ENCODE measurements around the gene HS6ST3.

Gene HS6ST3

DNA sequence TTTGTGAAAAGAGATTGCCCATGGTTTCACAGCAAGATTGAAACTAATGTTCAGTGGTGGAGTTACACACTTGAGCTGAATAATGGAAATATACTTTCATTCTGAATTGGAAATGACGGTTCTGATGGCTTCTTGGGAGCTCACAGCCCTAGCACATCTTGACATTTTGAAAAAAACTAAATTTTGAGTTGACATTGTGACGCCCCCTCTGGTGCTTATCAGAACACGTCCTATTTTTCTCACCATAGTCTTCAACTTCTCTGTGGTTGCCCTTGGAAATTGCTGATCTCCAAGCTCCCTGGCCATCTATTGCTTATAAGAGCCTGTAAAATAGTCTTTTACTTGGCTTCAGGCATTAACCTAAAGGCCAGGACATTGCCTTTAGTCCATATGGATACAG lies 702.3 kb downstream of the HS6ST3 start:
- DNase-seq (ENCODE audit: low read depth in 2 of 2), result no peak

DNA sequence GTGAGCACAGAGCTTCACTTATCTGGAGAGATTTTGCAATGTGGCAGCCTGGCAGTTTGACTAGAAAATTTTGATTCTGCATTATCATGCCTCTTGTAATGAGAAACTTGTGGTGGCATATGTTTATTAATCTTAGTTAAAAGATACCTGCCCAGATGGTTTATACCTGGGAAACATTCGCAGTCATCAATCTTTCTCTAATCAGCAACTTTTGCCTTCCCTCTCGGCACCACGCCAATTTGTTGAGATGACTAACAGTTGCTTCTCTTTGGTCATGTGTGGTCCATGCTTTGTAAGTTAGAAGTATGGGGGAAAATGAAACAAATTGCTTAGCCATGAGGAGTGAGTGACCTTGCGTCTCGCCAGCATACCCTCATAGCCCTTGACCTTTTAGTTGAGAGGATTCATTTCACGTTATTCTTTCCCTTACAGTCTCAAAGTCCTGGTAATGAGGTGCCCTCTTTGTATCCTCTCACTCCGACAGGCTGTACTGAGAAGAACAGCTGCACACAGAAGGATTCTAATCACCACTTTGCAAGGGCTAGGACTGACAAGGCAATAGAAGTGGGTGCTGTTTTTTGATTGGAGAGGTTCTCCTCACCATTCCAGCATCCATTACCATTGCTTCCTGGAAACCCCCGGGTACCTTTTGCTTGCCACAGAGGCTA lies 703.0 kb downstream of the HS6ST3 start:
- DNase-seq (ENCODE audit: low read depth in 2 of 2), result no peak

DNA sequence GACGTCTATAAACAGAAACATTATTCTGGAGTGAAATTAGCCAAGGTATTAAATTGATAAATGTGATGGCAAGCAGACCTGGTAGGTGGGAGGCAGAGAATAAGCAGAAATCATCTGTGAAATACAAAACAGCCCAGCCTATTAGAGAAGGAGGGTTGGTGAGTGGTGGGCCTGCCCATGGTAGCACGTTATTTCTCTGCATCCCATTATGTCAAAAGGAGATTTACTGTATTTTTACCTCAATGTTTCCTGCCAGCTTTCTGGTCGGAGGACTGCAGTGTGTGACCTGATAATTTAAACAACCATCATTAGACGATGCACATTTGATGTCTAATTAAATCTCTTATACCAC lies 703.5 kb downstream of the HS6ST3 start:
- no peak for DNase-seq (ENCODE audit: low read depth in 2 of 2)

DNA sequence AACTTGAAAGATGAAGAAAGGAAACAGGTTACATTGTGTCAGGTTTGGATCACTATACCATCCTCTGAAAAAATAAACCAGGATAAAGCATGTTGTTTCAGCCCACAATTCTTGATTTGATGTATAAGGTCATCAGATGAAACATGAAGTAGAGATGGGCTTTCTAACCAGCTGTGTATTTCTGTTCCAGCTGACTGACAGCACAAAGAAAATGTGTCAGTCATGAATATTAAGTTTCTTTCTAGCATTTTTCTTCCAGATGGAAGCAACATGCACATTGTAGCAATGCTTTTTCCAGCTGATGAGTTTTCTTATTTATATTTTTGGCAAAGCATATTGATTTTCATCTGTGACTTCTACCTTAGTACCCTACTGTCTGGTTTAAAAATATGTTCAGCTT lies 704.8 kb downstream of the HS6ST3 start:
- no peak for DNase-seq (ENCODE audit: low read depth in 2 of 2)

DNA sequence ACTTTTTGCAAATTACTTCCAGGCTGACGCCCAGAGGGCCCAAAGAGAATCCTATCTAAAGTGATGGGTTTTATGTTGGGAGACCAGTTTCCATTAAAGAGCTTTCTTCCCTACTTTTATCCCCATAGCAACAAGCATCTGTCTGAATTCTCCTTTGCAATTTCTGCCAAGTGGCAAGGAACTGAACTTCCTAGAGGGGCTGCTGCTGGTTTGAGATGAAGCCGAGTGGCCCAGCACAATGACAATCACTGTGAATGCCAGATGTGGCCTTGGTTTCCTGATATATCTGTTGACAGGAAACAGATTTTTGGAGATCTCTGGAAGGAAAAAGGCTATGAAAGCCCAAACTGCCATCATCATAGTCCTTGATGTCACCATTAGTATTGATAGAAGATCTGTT lies 705.8 kb downstream of the HS6ST3 start:
- DNase-seq (ENCODE audit: low read depth in 2 of 2), result no peak

DNA sequence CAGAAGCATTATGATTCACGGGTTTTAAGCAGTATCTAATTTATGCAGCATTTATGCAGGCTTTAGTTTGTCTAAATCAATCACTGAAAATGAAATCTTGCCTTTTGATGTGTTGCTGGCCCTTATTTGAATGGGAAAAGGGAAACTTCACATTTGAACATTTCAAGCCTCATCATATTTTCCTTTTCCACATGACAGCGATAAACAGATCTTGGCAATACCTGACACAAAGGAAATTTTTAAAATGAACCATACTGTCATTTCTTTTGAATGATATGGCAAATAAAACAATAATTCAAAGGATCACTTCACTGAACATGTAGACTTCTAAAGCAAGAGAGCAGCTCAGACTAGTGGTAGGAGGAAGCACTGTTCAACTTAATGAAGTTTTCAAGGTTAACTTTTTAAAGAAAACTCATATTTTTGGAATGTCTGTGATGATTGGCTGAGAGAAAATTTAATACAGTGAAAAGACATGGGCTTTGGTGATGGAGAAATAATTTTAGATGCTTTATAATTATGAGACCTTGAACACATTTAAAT lies 706.3 kb downstream of the HS6ST3 start:
- DNase-seq (ENCODE audit: low read depth in 2 of 2), result no peak

DNA sequence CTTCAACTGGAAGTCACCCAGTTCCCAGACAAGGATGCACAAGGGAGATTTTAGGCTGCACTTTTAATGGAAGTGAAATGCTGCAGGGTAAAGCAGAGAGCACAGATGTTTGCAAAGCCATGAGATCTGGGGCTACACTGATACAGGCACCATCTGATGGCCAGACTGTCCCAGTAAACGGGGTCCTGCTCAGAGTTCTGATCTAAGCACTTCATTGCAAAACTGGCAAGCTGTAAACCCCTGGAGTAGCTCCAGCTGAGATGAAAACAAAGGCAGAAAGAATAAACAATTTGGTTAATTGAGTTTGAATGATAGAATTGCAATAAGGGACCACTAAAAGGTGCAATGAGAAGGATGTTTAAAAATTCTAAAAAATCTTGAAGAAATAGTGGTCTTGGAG lies 707.2 kb downstream of the HS6ST3 start:
- DNase-seq (ENCODE audit: low read depth in 2 of 2), result no peak

DNA sequence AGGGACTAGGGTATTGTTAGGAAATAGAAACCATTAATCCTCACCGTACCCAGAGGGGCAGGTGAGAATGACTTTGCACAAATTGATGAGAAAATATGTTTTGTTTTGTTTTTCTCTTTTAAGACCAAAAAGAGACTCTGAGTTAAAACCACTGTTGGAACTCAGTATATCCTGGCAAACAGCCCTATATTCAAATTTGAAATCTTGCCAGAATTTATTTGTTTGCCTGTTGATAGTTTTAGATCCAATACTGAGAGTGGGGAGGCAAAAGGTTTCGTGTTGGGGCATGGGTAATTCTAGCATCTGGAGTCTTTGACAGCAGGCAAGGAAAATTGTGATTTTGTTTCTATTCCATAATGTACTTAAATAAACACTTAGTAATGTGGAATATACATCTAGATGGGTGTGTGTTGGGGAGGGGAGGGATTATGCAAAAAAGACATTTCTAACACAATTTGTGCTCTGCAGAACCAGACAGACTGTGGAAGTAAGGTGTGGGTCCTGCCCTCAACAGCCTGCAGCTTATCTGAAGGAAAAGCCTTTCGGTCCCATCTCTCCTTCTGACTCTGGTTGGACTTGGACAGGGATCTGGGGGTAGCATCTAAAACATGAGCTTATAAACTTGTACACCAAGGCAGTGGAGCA lies 713.7 kb downstream of the HS6ST3 start:
- no peak for DNase-seq (ENCODE audit: low read depth in 2 of 2)

DNA sequence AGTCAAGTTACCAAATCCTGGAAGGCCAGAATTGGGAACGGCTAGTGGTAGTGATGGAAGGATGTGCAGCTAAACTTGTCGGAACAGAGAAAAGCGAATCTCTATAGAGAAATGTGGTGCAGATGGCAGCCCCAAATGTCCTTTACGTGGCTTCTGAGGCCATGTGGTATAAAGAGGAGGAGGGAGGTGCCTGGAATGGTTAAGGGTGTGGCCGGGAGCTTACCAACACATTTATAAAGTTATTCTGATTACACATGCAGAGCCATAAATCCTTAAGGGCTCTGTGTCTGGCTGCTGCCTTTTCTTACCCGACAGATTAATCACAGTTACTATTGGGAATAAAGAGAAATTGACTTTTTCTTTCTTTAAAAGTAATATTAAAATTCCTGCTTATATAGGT lies 714.3 kb downstream of the HS6ST3 start:
- no peak for DNase-seq (ENCODE audit: low read depth in 2 of 2)

DNA sequence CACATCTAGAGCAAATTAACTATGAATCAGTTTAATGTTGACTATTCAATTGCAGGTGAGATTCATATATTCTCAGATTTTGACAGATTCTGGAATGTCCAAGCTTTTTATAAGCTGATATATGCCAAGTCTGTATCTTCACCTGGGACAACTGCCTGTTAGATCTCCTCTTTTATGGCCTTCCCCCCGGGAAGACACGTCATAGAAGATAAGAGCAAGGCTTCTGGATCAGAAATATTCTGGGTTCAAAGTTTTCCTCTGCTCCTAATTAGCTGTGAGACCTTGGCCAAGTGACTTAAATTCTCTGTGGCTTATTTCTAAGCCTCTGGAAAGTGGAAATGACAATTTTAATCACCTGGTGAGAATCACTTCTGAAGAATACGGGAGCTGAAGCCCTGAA lies 716.8 kb downstream of the HS6ST3 start:
- no peak for DNase-seq (ENCODE audit: low read depth in 2 of 2)

DNA sequence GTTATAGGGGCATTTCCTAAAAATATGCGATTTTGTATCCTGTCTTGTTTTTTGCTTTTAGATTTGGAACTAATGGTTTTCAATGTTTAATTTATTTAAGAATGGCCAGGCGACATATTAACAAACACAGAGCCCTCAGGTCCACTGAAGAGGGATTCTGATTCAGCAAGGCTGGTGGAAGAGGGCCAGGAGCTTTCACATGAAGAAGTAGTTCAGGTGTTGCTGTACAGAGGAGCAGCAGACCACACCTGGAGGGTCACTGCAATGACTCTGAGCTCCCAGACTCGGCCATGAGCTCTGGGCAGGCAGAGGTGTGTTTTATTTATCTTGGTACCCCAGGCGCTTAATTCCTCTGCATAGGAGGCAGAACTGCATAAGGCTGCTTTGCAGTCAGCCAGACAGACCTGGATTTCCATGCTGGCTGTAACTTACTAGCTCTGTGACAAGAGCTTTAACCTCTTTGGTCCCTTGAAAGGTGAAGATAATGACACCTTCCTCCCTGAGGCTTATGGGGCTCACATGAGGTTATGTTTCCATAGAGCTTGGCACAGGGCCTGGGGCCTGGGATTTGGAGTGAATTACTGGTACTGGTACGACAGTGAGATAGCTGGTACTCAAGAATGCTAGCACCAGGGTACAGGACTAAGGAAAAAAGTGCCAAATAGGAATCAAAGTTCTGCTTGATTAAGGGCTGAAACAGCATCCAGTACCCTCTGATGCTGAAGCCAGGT lies 719.6 kb downstream of the HS6ST3 start:
- DNase-seq (ENCODE audit: low read depth in 2 of 2), result no peak

DNA sequence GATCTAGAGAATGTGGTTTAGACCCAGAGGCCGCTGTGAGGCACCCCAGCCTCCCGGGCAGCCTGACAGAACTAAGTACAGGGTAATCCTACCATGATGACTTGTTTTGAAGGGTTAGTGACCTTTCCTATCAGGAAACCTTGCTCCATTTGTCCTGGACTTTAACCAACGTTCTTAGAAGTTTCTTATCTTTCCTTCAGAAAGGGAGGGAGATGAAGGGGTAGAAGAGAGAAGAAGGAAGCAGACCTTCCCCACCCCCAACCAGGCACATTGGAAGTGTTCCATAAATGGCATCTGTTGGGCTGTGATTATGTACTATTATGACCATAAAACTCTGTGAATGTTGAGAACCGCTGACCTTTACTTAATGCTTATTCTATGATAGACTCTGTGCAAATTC lies 720.2 kb downstream of the HS6ST3 start:
- DNase-seq (ENCODE audit: low read depth in 2 of 2), result no peak

DNA sequence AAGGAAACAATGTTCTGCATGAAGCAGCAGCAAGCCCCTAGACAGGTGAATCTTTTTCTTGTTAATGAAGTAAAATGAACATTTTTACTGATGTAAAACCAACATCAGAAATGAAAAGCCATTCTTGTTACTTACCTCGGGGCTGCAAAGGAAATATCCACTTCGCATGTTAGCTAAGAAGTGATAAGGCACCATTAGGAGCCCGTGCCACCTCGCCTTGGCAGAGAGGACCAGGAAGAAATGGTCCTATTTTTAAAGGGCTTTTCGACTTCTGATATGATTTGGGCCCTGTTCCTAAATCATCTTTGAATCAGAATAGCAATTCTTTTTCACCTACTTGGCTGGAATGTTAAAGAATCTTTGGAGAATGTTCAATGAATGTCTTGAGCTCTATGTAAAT lies 721.1 kb downstream of the HS6ST3 start:
- no peak for DNase-seq (ENCODE audit: low read depth in 2 of 2)

DNA sequence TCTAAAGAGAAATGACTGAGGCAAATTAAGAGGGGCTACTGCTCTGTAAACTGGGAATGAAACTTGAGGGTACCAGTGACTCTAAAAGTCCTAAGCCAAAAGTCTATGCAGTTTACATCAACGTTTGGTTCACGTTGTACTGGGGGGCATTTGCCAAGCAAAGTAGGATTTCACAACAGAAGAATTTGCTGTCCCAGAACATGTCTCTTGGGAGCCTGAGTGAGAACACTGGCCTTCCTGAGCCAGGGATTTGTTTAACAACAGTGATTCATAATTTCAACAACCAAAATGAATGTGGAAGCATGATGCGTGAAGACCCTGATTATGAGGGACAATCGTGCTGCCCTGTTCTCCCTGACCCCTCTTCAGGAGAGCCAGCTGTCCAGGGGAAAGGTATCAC lies 726.4 kb downstream of the HS6ST3 start:
- no peak for DNase-seq (ENCODE audit: low read depth in 2 of 2)

DNA sequence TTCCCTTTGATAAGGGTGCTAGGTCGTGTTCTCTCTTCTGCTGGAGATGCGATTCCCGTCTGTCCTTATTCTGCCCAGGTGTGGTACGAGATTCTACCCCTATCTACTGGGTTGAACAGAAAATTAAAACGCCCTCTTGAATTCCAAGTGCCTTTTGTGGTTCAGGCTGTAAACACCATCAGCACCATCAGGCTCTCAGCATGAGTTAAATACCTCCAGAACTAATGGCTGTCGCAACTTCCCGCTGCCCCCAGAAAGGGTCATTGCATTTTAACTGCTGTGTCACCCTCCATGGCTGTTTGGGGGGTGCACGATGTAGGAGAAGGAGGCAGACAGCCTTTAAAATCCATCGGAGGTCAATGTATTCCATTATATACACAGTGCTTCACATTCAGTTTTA lies 727.0 kb downstream of the HS6ST3 start:
- DNase-seq (ENCODE audit: low read depth in 2 of 2), result no peak

DNA sequence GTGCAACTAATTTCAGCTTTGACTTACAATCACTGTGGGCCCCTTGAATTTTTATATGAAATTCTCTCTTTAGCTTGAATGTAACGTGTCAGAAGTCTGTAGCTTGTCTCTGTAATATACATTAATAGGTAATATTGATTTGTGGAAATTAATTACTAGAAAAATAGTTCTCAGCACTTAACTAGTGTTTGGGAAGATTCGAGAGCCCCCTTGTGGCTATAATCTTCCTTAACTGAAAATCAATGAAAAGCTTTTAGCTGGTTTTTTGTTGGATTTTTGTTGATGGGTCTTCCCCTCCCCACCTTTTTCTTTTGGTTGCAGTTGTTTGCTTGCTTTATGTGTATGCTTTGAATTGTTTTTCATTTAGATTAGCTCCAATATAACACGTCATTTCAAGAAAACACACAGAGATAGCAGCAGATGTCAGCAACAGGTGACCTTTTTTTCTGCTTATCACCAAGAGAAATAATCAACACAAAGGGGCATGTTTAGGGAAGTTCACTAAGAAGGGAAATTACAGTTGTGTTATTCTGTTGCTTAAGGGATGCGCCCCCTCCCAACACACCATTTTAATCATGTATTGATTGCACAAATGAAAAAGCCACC lies 727.5 kb downstream of the HS6ST3 start:
- no peak for DNase-seq (ENCODE audit: low read depth in 2 of 2)

DNA sequence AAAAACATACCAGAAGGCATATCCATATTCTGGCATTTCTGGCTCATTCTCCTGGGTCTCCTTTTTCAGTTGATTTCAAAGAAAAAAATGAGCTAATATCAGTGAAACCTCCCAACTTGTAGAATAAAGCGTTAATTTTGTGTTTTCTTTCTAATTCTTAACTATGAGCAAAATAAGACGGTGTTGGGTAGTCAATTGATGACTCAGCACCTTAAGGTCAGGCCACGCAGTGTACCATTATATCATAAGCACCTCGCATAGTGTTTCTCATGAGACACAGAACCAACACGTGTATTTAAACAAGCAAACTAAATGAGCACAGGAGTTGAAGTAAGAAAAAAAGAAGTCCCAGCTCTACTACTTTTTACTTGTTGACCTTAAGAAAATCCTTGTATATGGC lies 729.5 kb downstream of the HS6ST3 start:
- DNase-seq (ENCODE audit: low read depth in 2 of 2), result no peak

DNA sequence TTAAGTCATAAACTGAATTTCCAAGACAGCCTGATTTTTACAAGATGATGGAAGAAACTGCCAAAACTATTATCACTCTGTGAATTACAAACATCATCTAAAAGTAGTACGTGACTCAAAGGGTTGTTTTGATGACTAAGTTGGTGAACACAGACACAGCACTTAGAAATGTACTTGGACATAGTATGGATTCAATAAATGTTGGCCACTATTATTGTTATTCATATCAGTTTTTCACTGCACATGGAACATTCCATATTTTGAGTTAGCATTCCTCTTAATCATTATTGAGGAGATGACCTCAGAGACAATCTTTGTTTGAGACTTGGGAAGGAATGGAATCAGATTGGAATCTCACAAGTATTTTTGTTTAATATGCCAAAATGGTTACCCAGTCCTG lies 731.5 kb downstream of the HS6ST3 start:
- no peak for DNase-seq (ENCODE audit: low read depth in 2 of 2)

DNA sequence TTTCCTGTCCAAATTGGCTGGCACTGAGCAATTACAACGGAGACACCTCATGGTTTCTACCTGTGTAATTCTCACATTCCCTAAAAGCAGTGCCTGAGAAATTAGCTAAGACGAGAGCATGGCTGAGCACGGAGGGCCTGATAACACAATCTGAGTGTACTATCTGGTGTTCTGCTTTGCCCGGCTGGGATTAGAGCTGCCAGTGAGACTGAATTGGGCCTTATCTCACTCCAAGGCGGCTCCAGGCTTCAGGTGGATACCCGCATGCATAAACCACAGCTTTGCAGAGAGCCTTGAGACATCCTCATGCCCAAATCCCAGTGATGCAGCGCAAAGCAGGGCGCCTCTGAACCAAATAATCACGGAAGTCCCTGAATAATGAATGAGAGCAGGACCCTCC lies 732.1 kb downstream of the HS6ST3 start:
- no peak for DNase-seq (ENCODE audit: low read depth in 2 of 2)

DNA sequence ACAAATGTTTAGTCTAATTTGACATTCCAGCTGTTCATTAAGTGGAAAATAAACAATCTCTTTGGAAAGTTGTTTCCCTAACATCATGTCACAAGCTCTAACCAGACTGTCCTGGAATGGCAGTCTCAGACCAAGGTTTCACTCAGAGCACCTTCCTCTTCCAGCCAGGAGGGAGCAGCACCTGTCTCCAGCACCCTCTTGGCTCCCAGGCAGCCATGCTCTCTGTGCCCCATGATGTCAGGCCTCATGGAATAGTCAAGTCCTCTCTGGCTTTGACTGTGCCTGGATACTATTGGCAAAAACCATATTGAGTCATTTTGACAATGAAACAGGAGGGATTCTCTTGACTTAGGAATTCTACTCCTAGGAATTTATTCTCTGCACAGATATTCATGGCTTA lies 733.0 kb downstream of the HS6ST3 start:
- DNase-seq (ENCODE audit: low read depth in 2 of 2), result no peak

DNA sequence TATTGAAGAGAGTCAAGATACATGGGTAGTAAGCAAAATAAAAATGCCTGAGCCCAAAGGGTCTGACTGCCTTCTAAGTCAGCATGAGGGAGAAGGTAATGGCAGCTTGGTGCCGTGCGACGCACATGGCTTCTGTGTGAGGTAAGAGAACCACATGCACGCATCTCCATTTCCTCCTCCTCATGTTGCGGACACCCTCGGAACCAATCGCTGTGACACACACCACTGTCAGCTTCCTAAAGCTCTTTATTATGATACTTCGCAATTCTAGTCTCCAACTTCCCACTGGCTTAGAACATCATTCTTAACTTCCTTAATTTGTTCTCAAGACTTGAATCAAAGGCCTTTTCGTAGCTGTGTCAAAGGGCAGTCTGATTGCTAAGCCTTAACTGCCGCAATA lies 734.2 kb downstream of the HS6ST3 start:
- DNase-seq (ENCODE audit: low read depth in 2 of 2), result no peak

DNA sequence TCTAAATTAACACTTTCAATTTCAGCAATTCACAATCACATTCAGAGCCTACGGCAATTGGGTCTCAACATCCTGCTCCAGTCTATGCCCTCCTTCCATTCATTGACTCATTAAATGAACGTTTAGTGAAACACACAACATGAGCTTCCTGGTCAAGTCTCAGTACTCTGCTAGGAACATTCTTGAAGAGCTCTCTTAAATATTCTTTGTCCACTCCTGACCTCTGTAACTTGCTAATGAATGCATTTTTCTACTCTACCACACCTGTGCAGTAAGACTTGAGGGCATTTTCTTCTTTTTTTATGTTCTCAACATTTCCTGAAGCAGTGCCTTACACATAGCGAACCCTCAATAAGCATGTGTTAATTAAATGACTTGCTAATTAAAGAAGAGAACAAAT lies 735.7 kb downstream of the HS6ST3 start:
- no peak for DNase-seq (ENCODE audit: low read depth in 2 of 2)

DNA sequence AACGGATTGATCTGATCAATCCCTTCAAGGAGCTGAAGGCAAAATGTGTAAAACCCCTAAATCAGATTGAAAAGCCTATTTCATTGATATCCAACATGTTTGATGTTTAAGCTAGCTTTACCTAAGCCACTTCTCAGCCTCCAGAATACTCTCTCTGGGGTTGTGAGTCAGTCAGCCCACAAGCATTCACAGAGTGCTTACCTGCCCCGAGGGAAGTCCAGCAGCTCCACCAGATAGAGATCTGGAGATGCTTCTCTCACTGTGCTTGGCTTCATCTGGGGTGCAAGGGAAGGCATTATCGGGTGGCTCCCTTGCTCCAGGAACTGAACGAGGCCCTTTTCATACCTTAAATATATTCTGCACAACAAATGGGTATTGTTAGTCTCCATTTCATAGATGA lies 744.7 kb downstream of the HS6ST3 start:
- no peak for DNase-seq (ENCODE audit: low read depth in 2 of 2)

Measured in stimulated activated CD8-positive, alpha-beta memory T cell treated with anti-CD3 and anti-CD28 coated beads, Interleukin-2, amount 100 ng/mL, for 1 hour (primary cell).